SK-N-SH treated with all-trans-retinoic acid at 6 μM for 48 hours (cell line): Measurements from ENCODE around the gene RHEBL1.

Experiments used
- ATAC-seq: fragments of 200-7000 bp; cut with Tn5 transposase; 3 replicates; pipeline ENCODE4 v1.9.1; 2020; ENCODE audit warnings: mild to moderate bottlenecking, moderate library complexity
- CREB5 ChIP-seq: fragments of 250-450 bp; sonication (Bioruptor Pico); IDR thresholded peaks from 2 replicates; pipeline ENCODE4 v1.5.1; 2020; ENCODE audit warnings: low read depth, mild to moderate bottlenecking, moderate library complexity
- CSRNP3 ChIP-seq: fragments of 250-450 bp; sonication (Bioruptor Pico); IDR thresholded peaks from 2 replicates; pipeline ENCODE4 v1.5.1; 2021; ENCODE audit warnings: mild to moderate bottlenecking, moderate library complexity
- ESRRG ChIP-seq: fragments of 250-450 bp; sonication (Bioruptor Pico); IDR thresholded peaks from 2 replicates; pipeline ENCODE4 v1.6.1; 2021; ENCODE audit warnings: mild to moderate bottlenecking
- OSR1 ChIP-seq: fragments of 250-450 bp; sonication (Bioruptor Pico); IDR thresholded peaks from 2 replicates; pipeline ENCODE4 v1.8.0; 2022; ENCODE audit warnings: moderate library complexity, mild to moderate bottlenecking, inconsistent platforms
- PATZ1 ChIP-seq: fragments of 250-450 bp; sonication (Bioruptor Pico); IDR thresholded peaks from 2 replicates; pipeline ENCODE4 v1.8.0; 2020; ENCODE audit warnings: mild to moderate bottlenecking, moderate library complexity, borderline replicate concordance
- POU6F1 ChIP-seq: fragments of 250-450 bp; sonication (Bioruptor Pico); IDR thresholded peaks from 2 replicates; pipeline ENCODE4 v1.8.0; 2021; ENCODE audit warnings: low read depth, mild to moderate bottlenecking, moderate library complexity, borderline replicate concordance
- PPARA ChIP-seq: fragments of 250-450 bp; sonication (Bioruptor Pico); IDR thresholded peaks from 2 replicates; pipeline ENCODE4 v1.5.0; 2020; ENCODE audit warnings: mild to moderate bottlenecking, borderline replicate concordance
- RARB ChIP-seq: fragments of 250-450 bp; sonication (Bioruptor Pico); IDR thresholded peaks from 2 replicates; pipeline ENCODE4 v1.8.0; 2021; ENCODE audit warnings: mild to moderate bottlenecking, moderate library complexity
- TCF4 ChIP-seq: fragments of 250-450 bp; sonication (Bioruptor Pico); IDR thresholded peaks from 2 replicates; pipeline ENCODE4 v1.8.0; 2021; ENCODE audit warnings: mild to moderate bottlenecking, moderate library complexity, borderline replicate concordance
- TOX ChIP-seq: fragments of 250-450 bp; sonication (Bioruptor Pico); IDR thresholded peaks from 2 replicates; pipeline ENCODE4 v1.8.0; 2021; ENCODE audit warnings: mild to moderate bottlenecking, moderate library complexity, borderline replicate concordance
- TSHZ2 ChIP-seq: fragments of 250-450 bp; sonication (Bioruptor Pico); IDR thresholded peaks from 2 replicates; pipeline ENCODE4 v1.5.0; 2020; ENCODE audit warnings: mild to moderate bottlenecking, moderate library complexity
- ZC3H10 ChIP-seq: fragments of 250-450 bp; sonication (Bioruptor Pico); IDR thresholded peaks from 2 replicates; pipeline ENCODE4 v1.5.1; 2021; ENCODE audit warnings: mild to moderate bottlenecking, moderate library complexity
- ZFP3 ChIP-seq: fragments of 250-450 bp; sonication (Bioruptor Pico); IDR thresholded peaks from 2 replicates; pipeline ENCODE4 v1.5.0; 2020; ENCODE audit warnings: mild to moderate bottlenecking, moderate library complexity
- ZFP30 ChIP-seq: fragments of 450-650 bp; formaldehyde crosslinking; IDR thresholded peaks from 2 replicates; pipeline ENCODE4 v1.5.0; 2022; ENCODE audit warnings: mild to moderate bottlenecking, moderate library complexity
- ZNF565 ChIP-seq: fragments of 450-650 bp; formaldehyde crosslinking; conservative IDR thresholded peaks from 2 replicates; pipeline ENCODE4 v1.5.0; 2020; ENCODE audit warnings: low read depth, mild to moderate bottlenecking, moderate library complexity
- ZNF70 ChIP-seq: fragments of 450-650 bp; formaldehyde crosslinking; IDR thresholded peaks from 2 replicates; pipeline ENCODE4 v1.5.0; 2020; ENCODE audit warnings: mild to moderate bottlenecking, moderate library complexity
- ZNF8 ChIP-seq: fragments of 450-650 bp; formaldehyde crosslinking; IDR thresholded peaks from 2 replicates; pipeline ENCODE4 v1.5.0; 2020; ENCODE audit warnings: mild to moderate bottlenecking, moderate library complexity

RHEBL1 gene

GRCh38 chr12:49018261-49019119 is 51.3 kb downstream of the RHEBL1 start, which contains the start of gene PRKAG1:
TSS of gene PRKAG1 (minus strand) at chr12:49018776. CDS start at chr12:49018740, 36 bp downstream.
- TF ChIP-seq ESRRG (0 out of 2 replicates have a peak, but pooled peaks have one; percentile 69), ZFP30 (no peak), PATZ1 (0 out of 2 replicates have a peak, but pooled peaks have one; percentile 26)
- ATAC-seq: peak; percentile 87

GRCh38 chr12:49017891-49018260 is 51.9 kb downstream of the RHEBL1 start:
- no peak for TF ChIP-seq CSRNP3 (CRISPR knock-in tag)
- no peak for TF ChIP-seq POU6F1 (CRISPR knock-in tag)
- no peak for TF ChIP-seq ESRRG
- no peak for TF ChIP-seq ZNF565 (CRISPR knock-in tag)
- no peak for TF ChIP-seq ZC3H10
- TF ChIP-seq RARB (CRISPR knock-in tag): no peak
- no peak for TF ChIP-seq CREB5
- no peak for TF ChIP-seq TCF4 (CRISPR knock-in tag)
- no peak for TF ChIP-seq ZNF8 (CRISPR knock-in tag)
- no peak for TF ChIP-seq ZFP3 (CRISPR knock-in tag)
- TF ChIP-seq OSR1: no peak
- no peak for TF ChIP-seq TSHZ2 (CRISPR knock-in tag)
- TF ChIP-seq ZNF70 (CRISPR knock-in tag): no peak
- no peak for TF ChIP-seq TOX (CRISPR knock-in tag)
- TF ChIP-seq PPARA (CRISPR knock-in tag): no peak
- no peak for TF ChIP-seq ZFP30
- ATAC-seq: peak; percentile 38

GRCh38 chr12:49015196-49015595 is 54.6 kb downstream of the RHEBL1 start:
- no peak for TF ChIP-seq ZNF70 (CRISPR knock-in tag)
- TF ChIP-seq, all 23 proteins: peak for 0
- no peak for ATAC-seq
